NK-92 (cell line): Measurements from ENCODE around the gene DRGX.

ENCODE experiments used
- DNase-seq: peaks from one replicate; lab custom pipeline; 2025; ENCODE audit not compliant: unreplicated experiment; lab: John Stamatoyannopoulos, UW

Gene DRGX

GRCh38 chr10:49395741-49396665 lies at the start of gene DRGX:
Gene DRGX (minus strand): TSS chr10:49396089. CDS start chr10:49395440, 649 bp downstream.
- no peak for DNase-seq

DNA sequence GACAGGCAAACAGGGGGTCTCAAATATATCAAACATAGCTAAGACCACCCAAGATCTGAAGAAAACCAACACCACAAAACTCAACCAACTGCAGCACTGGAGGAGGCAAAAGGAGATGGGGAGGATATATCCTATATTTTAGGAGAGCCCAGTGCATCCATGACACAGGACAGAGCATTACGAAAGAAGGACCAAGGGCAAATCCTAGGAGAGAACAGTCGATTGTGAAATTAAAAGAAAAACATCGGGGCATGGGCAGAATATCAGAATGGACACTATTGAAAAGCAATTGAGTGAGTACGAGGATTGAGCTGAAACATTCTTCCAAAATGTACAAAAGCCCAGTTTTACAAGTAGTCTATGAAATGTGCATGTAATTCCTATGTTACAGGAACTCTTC lies 48.5 kb upstream of the DRGX start:
- no peak for DNase-seq

GRCh38 chr10:49442863-49443262 lies 47.0 kb upstream of the DRGX start:
- no peak for DNase-seq

DNA sequence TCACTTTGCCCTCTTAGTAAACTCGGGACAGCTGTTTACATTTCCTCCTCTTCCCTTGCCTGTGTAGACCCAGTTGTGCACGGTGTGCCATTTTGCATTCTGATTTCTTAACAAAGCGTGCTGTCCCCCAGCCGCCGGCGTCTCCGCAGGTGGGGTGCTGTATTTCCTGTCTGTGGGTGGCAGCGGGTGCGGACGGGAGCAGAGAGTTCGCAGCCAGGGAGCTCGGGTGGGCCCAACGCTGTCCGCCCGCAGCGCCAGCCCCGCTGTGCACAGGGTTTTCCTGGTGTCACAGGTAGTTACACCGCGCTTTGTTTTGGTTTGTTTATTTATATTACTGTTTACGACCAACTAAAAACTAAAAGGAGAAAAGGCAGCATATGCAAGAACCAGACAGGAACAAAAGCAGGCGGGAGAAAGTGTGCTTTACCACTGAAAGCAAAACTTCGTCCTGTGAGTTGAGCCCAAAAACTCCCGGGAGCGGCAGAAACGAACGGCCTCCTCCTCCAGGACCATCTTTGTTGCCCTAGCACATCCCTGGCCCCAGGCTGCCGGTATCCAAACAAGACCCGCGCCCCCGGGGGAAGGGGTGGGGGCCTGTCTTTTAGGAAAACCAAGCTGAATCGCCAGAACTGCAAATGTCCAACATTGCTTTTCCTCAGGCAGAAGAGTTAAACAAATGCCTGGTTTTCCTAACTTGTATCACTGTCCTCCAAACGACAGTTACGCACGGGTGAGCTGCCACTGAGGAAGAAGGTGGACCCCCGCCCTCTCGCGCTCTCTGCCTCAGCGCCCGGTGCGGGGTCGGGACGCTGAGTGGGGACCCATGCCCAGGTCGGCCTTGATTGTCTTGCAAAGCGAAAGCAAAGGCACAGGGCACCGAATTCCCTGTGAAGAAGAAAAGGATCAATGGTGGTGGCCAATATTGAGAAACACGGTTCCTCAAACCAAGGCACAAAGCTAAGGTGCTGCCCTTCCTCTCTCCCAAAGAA lies 45.9 kb upstream of the DRGX start:
- DNase-seq = no peak

DNA sequence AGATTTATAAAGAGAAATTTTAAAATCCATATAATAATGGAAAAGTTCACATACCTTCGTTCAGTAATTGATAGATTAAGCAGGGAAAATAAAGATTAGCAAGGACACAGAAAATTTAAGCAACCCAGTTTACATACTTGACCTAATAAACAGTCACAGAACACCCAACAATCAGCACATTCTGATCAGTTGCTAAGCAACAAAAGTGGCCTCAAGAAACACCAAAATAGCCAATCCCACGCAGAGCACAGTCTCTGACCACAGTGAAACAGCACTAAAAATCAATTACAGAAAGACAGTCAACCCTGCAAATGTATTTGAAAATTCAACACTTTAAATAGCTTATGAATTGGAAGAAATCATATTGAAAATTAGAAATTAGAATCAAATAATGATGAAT lies 39.3 kb upstream of the DRGX start:
- DNase-seq = no peak

DNA sequence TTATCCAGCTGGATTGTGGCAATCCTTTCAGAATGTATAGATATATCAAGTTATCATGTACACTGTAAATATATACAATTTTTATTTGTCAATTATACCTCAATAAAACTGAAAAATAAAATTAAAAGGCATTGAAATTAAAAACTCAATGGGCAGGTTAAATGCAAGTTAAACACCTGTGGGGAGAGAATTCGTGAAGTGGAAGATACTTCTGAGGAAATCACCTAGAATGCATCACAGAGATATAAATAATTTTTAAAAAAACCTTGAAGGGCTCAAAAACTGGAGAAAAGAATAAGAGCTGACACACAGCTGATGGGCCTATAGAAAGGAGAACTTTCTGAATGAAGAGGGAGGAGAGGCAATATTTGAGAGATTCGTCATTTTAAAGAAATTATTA lies 37.2 kb upstream of the DRGX start:
- DNase-seq = no peak

- no peak for DNase-seq
Observed at GRCh38 chr10:49431426-49431825, 35.5 kb upstream of the DRGX start.

GRCh38 chr10:49429458-49429857 lies 33.6 kb upstream of the DRGX start:
- no peak for DNase-seq

- DNase-seq = no peak
Observed at GRCh38 chr10:49426490-49427360, 30.8 kb upstream of the DRGX start.

DNA sequence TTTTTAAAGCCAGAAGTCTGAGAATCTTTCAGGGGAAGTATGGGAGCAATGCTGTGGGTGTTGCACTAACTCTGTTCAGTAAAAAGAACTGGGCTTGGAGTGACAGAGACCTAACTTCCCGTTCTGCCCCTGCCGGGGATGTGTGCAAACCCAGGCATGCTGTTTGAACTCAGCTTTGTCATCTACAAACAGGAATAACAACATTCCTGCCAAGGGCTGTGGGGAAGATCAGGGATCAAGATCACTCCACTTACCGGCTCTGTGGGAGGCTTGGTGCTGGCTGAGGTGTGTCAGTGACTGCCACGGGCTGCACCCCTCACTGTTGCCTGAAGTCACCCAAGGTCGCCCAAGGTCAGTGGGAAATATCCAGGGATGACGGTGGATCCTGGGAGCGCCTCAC lies 23.1 kb upstream of the DRGX start:
- no peak for DNase-seq

DNA sequence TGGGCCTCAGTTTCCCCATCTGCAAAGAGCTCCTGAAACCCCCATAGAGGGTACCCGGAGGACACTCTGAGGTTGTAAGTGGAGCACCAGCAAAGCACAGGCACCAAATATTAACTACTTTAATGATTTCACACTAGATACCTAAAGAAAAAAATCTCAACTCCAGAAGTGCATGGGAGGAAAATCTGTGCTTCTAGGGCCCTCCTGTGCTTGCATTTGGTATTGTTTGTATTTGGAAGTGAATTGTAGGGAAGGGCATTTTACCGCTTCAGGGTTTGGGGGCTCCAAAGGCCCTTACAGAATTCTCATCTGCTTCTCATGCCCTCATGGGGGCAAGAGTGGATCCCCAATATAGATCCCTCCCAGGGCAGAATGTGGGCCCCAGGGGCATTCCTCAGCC lies 22.4 kb upstream of the DRGX start:
- DNase-seq = no peak

DNA sequence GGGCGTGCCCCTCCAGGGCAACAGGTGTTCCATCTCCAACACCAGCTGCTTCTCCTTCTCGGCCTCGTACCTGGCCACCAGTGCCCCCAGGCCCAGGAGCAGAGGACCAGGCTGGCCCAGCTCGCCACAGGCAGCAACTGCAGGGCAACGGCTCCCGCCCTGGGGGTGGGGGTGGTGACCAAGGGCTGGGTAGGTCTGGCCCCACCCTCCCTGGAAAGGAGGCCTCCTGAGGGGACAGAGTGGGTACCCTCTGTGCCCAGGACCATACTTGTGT lies 22.1 kb upstream of the DRGX start:
- no peak for DNase-seq

- DNase-seq = no peak
Observed at GRCh38 chr10:49417311-49418052, 21.6 kb upstream of the DRGX start.

DNA sequence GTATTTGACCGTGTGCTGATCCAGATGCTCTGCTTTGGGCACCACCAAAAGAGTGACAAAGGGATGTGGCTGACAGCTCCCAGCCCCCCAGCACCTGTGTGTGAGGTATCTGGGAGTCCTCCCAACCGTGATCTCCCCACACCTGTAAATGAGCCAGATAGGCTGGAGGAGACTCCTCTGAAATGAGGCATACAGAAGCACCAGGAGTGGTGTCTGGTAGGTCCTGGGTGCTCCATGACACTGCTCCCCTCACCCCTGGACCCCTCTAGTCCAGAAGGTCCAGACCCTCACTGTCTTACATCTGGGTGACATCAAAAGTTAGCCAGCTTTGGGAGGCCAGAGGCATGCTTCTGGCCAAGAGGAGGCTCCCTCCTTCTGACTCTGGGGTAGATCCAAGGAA lies 20.0 kb upstream of the DRGX start:
- DNase-seq = no peak

GRCh38 chr10:49415109-49415508 lies 19.2 kb upstream of the DRGX start:
- DNase-seq = no peak

GRCh38 chr10:49414496-49414895 lies 18.6 kb upstream of the DRGX start:
- DNase-seq = no peak

DNA sequence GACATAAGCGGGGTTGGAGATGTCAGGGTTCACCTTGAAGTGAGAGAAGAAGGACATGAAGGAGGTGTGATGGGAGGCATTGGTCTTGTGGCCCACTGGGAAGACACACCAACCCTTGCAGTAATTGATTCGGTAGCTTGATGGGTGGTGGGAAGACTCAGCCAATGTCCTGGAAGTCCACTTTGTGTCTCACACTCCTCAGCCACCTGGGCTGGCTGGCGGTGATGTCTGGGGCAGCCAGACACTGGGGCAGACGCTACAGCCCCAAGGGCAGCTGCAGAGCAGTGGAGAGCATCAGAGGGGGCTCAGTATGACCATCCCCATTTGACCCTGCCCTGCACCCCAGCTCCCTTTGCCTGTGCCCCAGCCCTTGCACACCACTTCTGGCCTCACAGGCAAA lies 16.7 kb upstream of the DRGX start:
- DNase-seq = no peak

- no peak for DNase-seq
Observed at GRCh38 chr10:49410365-49411074, 14.6 kb upstream of the DRGX start.

DNA sequence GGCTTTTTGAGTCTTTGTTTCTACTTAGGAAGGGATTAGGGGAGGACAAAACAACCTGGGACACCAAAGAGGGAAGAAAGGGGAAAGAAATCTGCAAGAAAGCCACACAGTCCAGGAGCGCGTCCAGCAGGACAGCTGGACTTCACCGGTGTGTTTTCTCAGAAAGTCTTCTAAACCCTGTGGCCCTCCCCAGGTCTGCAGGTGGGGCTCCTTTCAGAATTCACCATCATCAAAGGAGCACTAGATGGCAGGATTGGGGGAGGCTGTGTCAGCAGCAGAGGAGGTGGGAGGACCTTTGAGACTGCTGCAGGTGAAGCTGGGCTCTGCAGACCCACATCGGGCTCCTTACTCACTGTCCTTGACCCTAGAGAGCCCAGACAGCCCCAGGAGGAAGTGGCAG lies 13.9 kb upstream of the DRGX start:
- no peak for DNase-seq
